HG03025 (cell line): ENCODE results near the gene C1orf198.

ENCODE experiments used
- ATAC-seq: cut with Tn5 transposase; IDR thresholded peaks from one replicate; pipeline ENCODE4 v1.9.1; 2021; ENCODE audit warnings: mild to moderate bottlenecking, moderate library complexity; ENCODE audit not compliant: unreplicated experiment, low FRiP score

The C1orf198 gene

DNA sequence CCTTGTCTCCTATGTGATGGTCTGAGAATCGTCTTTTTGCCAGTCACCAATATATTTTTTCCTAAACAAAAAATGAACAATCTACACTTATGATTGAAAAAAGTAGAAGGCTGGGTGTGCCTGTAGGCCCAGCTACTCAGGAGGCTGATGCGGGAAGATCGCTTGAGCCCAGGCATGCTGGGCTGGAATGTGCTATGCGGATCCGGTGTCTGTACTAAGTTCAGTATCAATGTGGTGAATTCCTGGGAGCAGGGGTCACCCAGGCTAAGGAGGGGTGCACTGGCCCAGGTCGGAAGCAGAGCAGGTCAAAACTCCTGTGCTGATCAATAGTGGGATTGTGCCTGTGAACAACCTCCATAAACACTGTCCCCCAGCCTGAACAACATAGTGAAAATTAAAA is 25.7 kb upstream of the C1orf198 start:
- ATAC-seq: no peak

GRCh38 chr1:230892018-230892491 is 23.7 kb upstream of the C1orf198 start:
- ATAC-seq: no peak

- no peak for ATAC-seq
Observed at GRCh38 chr1:230891413-230891812, 23.1 kb upstream of the C1orf198 start.

GRCh38 chr1:230884646-230885045 is 16.3 kb upstream of the C1orf198 start:
- no peak for ATAC-seq

GRCh38 chr1:230883967-230884366 is 15.6 kb upstream of the C1orf198 start:
- ATAC-seq: no peak

GRCh38 chr1:230879778-230880177 is 11.5 kb upstream of the C1orf198 start:
- ATAC-seq: no peak

DNA sequence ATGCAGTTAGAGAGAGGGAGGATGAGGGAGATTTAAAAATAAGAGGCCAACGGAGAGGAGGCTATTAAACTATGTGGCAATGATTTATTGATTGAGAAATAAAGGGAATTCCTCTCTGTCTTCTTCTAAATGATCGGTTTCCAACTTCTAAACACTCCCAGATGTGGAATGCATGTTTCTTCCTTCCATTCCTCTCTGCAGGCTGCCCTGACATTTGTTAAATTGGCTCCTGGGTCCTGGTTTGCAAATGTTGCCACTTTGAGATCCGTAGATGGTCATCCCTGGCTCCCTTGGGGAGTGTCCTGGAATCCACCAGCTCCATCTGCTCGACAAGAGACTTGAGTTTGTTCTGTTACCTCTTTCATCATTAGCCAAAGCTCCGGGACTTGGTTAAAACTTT is 10.3 kb upstream of the C1orf198 start:
- ATAC-seq: no peak

GRCh38 chr1:230877924-230878590 is 9.7 kb upstream of the C1orf198 start:
- ATAC-seq: no peak

DNA sequence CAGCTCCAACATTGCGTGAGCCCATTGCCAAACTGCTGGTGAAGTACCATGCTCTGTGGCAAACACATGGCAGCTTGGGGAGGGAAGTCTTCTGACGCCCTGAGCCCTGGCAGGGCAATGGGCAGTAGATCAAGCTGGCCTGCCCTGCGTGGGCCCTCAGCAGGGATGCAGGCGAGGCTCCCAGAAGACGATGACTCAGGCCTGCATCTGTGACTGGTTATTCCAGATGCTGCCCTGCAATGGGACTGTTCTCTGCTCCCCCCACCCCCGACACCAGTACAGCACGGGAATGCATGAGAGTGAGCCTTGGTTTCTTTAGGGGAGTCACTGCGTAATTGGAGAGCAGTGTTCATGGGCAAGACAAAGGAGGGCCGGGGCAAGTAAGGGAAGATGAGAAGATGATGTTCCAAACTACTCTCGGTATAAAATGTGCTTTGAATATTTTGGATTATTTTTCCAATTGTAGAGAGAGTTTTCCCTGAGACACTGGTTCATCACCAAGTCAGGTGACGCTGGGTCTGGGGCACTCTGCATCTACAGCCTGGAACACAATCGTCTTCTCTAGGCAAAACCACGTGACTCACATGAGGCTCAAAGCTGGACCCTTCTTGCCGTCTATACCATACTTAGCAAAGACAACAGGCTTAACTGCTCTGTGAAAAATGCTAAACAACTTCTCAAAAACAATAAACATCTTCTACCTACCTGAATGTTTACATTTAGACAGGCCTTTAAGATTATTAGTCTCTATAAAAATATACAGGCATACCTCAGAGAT is 9.0 kb upstream of the C1orf198 start:
- no peak for ATAC-seq

DNA sequence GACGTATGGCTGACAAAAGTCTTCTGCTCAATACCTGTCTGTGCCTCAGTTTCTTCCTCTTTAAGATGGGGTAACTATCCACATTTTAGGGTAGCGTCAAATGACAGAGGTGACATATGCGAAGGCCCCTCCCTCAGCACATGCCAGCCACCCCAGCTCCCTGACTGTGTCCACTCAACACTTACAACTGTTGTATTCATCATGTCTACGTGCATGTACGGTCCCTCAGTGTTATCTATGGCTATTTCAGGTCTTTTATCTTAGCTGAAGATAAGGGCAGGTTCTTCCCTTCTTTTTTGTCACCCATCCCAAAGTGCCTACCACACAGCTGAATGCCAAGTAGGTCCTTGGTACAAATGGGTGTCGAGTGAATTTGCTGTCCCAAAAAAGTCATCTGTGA is 8.3 kb upstream of the C1orf198 start:
- no peak for ATAC-seq

- ATAC-seq: no peak
Observed at GRCh38 chr1:230875370-230875769, 7.0 kb upstream of the C1orf198 start.

DNA sequence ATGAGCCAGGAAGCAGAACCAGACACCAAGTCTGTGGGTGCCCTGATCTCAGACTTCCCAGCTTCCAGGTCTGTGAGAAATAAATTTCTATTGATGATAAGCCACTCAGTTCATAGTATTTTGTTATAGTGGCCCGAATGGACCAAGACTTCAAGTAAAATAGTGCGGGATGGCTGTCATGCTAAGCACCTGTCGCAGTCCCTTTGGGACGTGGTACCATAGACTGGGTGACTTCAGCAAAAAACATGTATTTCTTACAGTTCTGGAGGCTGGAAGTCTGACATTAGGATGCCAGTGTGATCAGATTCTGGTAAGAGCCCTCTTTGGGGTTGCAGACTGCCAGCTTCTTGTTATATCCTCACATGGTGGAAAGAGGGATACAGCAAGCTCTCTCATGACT is 2.6 kb upstream of the C1orf198 start:
- ATAC-seq: no peak

DNA sequence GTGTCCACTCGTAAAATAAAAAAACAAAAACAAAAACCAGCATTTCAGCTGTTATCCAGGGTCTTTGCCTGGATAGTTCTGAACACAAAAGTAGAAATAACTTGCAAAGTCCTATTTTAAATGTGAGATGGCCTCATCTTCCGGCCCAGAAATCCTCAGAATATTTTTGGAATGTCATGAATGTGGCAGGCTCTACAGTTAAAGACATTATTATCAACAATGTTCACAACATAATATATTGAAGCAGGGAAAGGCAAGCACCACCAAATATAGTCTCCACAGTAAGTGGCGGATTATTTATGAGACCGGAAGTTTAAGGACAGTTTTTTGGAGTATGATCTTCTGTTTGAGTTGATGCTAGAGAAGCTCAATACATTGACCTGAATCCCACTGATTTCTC is 1.2 kb upstream of the C1orf198 start:
- no peak for ATAC-seq

DNA sequence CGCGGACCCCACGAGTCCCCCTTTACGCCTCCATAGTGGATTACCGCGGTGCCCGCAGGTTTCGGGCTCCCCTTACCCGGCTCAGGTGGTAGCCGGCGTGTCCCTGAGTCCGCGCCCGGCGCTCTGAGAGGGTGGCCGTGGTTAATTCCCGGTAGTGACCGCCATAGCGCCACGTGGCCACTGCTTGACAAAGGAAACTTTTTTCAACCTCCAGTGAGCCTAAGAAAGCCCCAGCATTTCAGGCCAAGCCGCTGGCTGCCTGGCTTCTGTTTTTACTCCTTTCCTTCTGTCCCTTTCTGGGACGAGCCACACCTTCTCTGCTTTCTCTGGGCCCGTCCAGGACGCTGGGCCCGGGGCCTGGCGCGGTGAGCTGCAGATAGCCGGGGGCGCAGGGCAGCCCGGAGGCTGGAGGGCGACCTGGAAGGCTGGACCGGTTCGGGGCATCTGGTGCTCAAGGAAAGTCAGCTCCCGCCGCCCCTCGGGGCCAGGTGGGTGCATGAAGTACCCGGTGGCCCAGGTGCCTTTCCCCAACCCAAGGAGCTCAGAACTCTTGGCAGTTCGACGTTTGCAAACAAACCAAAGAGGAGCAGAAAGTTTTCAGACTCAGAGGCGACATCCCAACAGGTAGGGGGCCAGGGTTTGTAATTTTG is 540 bp upstream of the C1orf198 start:
- peak; percentile 48 for ATAC-seq

GRCh38 chr1:230867101-230867902 is 1.0 kb downstream of the C1orf198 start:
- no peak for ATAC-seq

DNA sequence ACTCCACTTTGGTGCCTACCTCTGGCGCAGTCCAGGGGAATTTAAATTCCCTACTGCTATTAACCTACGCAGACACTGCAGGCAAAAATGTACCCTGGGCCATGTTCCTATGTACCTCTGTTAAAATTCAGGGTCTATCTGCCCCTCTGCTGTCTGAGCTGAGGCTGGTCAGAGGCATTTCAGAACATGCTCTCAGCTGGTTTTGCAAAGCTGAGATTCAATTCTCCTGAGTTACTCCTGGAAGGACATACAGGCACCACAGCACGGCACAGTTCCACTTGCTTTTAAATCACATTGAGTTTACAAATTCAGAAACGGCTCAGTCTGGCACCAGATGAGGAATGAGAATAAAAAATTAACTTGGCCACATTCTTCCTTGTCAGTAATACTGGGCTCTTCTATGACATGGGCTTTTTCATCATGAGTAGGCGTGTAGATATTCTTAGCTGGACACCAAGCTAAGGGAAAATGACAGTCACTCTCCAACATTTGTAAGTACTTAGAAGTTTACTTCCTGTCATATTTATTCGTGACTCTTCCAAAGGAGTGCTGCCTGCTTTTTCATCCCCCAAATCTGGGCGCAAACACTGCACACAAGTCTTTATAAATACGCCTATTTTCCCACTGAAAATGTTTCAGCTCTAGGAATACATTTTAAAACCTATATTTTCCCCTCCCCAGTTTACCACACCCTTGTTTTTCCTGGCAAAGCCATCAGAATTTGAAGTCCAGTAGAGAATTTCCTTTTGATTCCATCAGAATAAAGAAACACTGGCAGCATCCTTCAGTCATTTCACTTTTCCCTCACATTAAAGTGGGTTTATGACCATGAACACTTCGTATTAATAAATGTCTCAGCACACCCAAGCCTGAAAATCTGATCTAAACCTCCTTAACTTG is 1.9 kb downstream of the C1orf198 start:
- no peak for ATAC-seq

DNA sequence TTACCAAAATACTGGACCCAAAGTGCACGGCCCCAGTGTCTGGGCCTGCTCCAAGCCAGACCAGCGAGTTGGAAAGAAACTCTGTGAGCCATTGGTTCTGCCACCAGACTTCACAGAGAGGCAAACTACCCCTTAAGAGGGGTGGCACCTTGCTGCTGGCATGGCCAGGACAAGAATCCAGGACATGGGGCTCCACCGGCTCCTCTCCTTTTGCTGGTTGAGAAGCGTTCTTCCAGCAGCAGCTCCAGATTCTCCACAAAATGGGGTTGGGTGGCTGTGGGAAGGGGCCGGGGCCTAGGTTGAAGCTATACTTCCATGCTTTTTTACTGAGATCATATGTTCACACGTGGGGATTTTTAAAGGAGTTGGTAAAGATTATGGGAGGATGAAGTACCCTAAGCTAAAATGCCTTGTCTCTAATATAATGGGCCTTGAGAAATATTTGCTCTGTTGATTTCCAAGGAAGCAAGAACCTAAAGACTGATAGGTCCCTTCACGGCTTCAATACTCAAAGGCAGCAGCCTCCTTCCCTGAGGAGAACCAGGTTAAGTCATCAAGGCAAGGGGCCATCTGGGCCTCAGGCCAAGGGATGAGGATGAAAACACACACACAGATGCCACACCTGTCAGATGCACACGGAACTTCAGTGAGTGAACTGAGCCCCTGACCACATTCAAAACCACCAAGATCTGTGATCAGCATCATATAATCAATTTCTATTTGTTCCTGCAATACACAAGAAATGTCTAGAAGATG is 3.1 kb downstream of the C1orf198 start:
- ATAC-seq: no peak

GRCh38 chr1:230864441-230864840 is 3.9 kb downstream of the C1orf198 start:
- ATAC-seq: no peak

GRCh38 chr1:230863449-230863848 is 4.9 kb downstream of the C1orf198 start:
- ATAC-seq: no peak
